Stimulated activated CD4-positive, alpha-beta T cell treated with anti-CD3 and anti-CD28 coated beads, Interleukin-12 subunit alpha, Interleukin-12 subunit beta, amount 100 ng/mL, for 48 hours (primary cell): ENCODE results near the gene PLXNA1.

Experiments
- DNase-seq, 3 donors: peaks; one replicate each; pipeline ENCODE4 v3.0.0-alpha.2; 2020; ENCODE audit warnings: low read depth in 2 of 3, low spot score in 1 of 3

The PLXNA1 gene

GRCh38 chr3:127017781-127018180, 34.9 kb downstream of the PLXNA1 start:
- DNase-seq: no peak

DNA sequence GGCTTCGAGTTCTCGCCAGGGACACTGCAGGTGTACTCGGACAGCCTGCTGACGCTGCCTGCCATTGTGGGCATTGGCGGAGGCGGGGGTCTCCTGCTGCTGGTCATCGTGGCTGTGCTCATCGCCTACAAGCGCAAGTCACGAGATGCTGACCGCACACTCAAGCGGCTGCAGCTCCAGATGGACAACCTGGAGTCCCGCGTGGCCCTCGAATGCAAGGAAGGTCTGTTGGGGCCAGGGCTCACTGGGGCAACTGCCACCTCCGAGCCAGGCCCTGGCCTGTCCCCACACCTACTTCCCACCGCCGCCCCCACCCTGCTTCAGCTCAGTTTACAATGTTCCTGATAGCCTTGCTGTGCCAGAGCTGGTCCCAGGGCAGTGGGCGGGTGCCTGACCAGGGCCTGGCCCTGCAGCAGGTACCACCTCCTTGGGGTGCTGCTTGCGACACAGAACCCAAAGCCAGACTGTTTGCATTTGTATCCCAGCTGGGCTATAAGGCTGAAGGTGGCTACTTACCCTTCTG, 35.5 kb downstream of the PLXNA1 start:
- DNase-seq: no peak

- DNase-seq: no peak
Observed at GRCh38 chr3:127019449-127019848, 36.5 kb downstream of the PLXNA1 start.

DNA sequence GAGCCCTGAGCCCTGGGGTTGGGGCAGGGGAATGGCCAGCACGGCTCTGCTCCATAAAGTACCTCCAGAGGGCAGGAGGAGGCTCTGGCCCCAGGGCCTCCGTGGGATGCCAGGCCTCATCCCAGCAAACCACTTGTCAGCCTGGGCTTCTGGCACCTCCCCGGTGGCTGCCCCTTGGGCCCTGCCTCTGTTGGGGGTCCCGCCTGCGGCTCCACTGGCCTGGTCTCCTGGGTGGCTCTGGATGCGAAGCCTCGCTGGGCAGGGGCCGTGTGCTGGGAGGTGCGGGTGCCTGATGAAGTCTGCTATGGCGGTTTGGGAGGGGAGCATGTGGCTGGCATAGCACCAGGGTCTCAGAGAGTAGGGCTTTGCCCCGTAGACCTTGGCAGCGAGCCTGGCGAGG, 37.6 kb downstream of the PLXNA1 start:
- no peak for DNase-seq

DNA sequence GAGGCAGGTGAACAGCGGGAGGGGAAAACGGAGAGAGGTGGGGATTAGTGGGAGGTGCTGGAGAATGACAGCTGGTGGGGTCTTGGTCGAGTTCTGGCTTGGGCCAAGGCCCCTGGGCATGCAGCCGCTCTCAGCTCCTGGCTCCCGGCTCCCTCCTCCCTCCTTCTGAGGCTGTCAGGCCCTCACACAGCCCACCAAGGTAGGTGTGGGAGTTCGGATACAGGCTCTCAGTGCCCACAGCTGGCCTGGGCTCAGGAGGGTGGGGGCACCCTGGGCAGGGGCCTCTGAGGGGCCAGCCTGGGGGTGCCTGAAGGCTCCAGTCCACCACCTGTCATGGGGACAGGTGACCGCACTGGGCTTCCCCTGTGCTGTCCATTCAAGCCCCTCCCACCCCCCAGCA, 39.9 kb downstream of the PLXNA1 start:
- DNase-seq: no peak

DNA sequence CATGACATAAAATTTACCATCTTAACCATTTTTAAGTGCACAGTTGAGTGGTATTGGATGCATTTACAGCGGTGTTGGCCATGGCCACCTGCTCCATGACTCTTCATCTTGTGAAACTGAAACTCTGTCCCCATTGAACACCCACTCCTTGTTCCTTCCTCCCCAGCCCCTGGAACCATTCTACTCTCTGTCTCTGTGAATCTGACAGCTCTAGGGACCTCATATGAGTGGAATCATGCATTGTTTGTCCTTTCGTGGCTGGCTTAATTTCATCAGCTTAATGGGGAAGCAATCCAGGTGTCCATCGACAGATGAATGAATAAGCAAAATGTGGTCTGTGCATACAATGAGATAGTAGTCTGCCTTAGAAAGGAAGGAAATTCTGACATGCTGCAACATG, 42.5 kb downstream of the PLXNA1 start:
- DNase-seq: no peak

DNA sequence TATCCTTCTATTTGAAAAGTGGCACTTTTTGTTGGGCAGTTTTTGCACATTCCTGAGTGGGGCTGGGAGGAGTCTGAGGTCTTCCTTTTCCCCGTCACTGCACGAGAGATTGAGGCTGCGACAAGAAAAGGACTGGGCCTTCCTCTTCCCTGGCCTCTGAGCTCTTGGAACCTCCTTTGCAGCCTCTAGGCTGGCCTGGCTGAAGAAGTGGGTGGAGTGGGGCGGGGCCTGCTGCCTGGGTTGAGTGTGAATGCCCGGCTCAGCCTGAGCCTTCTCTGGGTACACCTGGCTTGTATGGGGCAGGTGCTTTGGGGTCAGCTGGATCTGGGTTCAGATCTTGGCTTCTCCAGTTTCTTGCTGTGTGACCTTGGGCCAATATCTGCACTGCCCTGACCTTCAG, 43.1 kb downstream of the PLXNA1 start:
- DNase-seq: no peak

- DNase-seq: no peak
Observed at GRCh38 chr3:127026661-127027060, 43.7 kb downstream of the PLXNA1 start.

DNA sequence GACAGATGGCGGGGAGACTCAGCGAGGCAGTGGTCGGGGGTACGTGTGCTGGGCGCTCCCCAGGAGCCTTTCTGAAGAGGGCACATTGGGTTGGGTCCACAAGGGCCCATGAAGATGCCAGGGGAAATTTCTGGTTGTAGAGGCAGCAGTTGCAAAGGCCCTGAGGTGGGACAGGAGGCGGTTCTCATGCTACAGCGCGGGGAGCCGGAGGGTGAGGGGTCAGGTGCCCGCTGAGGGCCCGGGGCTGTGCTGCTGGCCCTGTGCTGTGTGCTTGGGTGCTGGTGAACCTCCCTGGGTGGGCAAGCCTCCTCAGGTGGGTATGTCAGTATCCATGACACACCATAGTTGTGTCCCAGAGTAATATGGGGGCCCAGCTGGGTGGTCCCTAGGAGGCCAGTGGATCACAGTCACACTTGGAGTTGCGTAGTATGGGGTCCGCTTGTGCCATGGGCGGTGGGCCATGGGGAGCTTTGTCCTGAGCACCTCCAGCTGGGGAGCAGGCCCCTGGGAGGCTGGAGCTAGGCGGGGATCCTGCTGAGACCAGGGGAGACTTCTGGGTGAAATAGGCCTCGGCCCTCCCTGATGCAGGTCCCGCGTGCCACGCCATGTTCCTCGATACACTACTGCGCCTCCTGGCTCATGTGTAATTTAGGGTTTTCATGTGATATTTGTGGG, 44.3 kb downstream of the PLXNA1 start:
- no peak for DNase-seq

DNA sequence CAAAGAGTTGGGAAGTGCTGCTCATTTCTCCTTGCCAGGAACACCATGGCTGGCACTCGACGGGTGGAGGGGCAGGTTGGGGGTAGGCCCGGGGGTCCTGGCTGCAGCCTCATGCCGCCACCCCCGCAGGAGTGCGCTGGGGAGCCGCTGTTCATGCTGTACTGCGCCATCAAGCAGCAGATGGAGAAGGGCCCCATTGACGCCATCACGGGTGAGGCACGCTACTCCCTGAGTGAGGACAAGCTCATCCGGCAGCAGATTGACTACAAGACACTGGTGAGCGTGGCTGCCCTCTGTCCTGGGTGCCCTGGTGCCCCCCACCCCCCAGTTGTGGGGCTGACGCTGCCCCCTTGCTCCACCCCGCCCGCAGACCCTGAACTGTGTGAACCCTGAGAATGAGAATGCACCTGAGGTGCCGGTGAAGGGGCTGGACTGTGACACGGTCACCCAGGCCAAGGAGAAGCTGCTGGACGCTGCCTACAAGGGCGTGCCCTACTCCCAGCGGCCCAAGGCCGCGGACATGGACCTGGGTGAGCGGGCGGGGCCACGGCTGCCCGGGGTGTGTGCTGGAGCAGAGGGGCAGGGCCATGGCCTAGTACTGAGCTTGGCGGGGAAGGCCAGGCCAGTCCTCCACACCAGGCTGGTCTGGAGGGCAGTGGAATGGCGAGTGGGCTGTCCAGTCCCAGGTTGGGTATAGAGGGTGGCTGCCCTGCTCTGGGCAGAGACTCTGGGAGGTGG, 45.1 kb downstream of the PLXNA1 start:
- no peak for DNase-seq

GRCh38 chr3:127028781-127029657, 46.1 kb downstream of the PLXNA1 start:
- no peak for DNase-seq

DNA sequence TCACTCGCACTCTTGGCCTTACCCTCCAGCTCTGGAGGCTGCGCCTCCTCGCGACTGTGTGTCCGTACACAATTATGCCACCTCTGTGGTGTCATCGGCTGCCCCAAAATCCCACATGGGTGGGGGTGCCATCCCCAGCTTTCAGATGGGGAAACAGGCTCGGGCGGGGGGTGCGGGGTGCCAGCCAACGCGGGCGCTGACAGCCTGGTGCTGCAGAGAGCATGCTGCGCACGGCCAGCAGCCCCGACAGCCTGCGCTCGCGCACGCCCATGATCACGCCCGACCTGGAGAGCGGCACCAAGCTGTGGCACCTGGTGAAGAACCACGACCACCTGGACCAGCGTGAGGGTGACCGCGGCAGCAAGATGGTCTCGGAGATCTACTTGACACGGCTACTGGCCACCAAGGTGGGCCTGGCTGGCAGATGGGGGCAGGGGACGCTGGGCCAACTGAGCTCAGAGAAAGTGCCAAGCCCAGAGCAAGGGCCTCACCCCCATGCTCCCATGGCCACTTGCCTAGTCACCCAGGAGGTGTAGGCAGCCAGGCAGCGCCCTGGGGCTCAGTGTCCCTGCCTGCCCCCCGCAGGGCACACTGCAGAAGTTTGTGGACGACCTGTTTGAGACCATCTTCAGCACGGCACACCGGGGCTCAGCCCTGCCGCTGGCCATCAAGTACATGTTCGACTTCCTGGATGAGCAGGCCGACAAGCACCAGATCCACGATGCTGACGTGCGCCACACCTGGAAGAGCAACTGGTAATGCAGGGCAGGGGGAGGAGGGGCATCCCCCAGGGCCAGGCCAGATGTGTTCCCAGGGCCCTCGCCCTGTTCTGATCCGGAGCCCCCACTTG, 47.0 kb downstream of the PLXNA1 start:
- DNase-seq: no peak

- DNase-seq: no peak
Observed at GRCh38 chr3:127030508-127031412, 47.8 kb downstream of the PLXNA1 start.

- DNase-seq: no peak
Observed at GRCh38 chr3:127031413-127031810, 48.5 kb downstream of the PLXNA1 start.

DNA sequence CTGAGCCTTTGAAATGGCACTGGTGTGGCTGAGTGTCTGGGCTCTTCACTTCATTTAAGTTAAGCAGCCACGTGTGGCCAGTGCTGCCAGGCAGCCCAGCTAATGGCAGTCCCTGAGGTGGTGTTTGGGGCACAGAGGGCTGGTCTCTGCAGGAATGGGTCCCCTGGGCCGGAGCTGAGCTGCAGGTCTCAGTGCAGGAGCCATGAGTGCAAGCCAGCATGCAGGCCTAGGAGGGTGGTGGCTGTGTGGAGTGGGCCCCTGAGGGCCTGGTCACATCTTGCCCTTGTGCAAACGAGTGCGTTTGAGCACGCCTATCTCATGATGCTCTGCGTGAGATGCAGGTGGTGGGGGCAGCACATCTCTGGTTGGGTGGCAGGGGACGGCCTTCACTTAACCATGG, 48.9 kb downstream of the PLXNA1 start:
- DNase-seq: no peak

DNA sequence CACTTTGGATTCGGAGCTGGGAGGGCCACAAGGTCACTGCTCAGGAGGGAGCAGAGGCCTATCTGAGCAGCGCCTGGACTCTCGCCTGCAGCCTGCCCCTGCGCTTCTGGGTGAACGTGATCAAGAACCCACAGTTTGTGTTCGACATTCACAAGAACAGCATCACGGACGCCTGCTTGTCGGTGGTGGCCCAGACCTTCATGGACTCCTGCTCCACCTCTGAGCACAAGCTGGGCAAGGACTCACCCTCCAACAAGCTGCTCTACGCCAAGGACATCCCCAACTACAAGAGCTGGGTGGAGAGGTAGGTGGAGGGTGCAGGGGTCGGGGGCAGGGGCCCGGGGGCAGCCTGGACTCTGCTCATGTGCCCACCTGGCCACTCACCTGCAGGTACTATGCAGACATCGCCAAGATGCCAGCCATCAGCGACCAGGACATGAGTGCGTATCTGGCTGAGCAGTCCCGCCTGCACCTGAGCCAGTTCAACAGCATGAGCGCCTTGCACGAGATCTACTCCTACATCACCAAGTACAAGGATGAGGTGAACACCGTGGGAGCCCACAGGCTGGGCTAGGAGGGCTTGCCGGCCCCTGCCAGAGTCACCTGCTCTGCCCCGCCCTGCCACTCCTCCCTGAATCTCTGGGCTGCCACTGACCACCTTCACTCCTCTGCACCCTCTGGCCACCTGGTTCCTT, 49.5 kb downstream of the PLXNA1 start:
- no peak for DNase-seq
